GM12891 (cell line): ENCODE measurements around the gene SLC6A19.

Source experiments
- PAX5 ChIP-seq: IDR thresholded peaks from 2 replicates; pipeline ENCODE4 v1.6.1; 2011; ENCODE audit warnings: low read length, moderate library complexity, mild to moderate bottlenecking; ENCODE audit not compliant: insufficient read depth, severe bottlenecking
- POLR2A ChIP-seq: IDR thresholded peaks from 2 replicates; pipeline ENCODE4 v1.6.1; 2011; ENCODE audit warnings: low read depth, low read length, control low read depth
- POLR2AphosphoS5 ChIP-seq: IDR thresholded peaks from 2 replicates; pipeline ENCODE4 v1.6.1; 2011; ENCODE audit warnings: low read depth, low read length, control low read depth
- POU2F2 ChIP-seq: IDR thresholded peaks from 2 replicates; pipeline ENCODE4 v1.6.1; 2011; ENCODE audit warnings: low read depth, mild to moderate bottlenecking, control low read depth, low read length, moderate library complexity
- TAF1 ChIP-seq: IDR thresholded peaks from 2 replicates; pipeline ENCODE4 v1.6.1; 2011; ENCODE audit warnings: low read depth, low read length, control low read depth

GRCh38 chr5:1161108-1161832, 40.1 kb upstream of the SLC6A19 start:
- TF ChIP-seq POLR2A (no peak), PAX5 (no peak), POLR2AphosphoS5 (no peak), TAF1 (no peak), POU2F2 (no peak)
